Esophagus muscularis mucosa (tissue), 3 donors: Measurements from ENCODE around the gene CBX1.

Experiments used
- CTCF ChIP-seq, 3 experiments: fragments of 200-600 bp in 2 of 3; fragments of 450-650 bp in 1 of 3; sonication (generic) in 2 of 3; IDR thresholded peaks; one replicate each; pipeline ENCODE4 v1.5.1; 2017 to 2019; ENCODE audit warnings: antibody characterized with exemption in 3 of 3, mild to moderate bottlenecking in 2 of 3, moderate library complexity in 1 of 3
- POLR2A ChIP-seq: fragments of 450-650 bp; IDR thresholded peaks from one replicate; pipeline ENCODE4 v1.6.1; 2017; ENCODE audit warnings: antibody characterized with exemption, moderate library complexity, mild to moderate bottlenecking, low read depth

- TF ChIP-seq CTCF (IDR thresholded peaks at IDR 0.05) (no peak), POLR2A (no peak)
Observed at GRCh38 chr17:48111937-48112241, 10.6 kb upstream of the CBX1 start.
